HG02973 (cell line): ENCODE data around the gene APOBEC3H.

Experiments used
- ATAC-seq: cut with Tn5 transposase; IDR thresholded peaks from one replicate; pipeline ENCODE4 v1.9.1; 2021; ENCODE audit warnings: moderate library complexity; ENCODE audit not compliant: unreplicated experiment

Gene APOBEC3H

DNA sequence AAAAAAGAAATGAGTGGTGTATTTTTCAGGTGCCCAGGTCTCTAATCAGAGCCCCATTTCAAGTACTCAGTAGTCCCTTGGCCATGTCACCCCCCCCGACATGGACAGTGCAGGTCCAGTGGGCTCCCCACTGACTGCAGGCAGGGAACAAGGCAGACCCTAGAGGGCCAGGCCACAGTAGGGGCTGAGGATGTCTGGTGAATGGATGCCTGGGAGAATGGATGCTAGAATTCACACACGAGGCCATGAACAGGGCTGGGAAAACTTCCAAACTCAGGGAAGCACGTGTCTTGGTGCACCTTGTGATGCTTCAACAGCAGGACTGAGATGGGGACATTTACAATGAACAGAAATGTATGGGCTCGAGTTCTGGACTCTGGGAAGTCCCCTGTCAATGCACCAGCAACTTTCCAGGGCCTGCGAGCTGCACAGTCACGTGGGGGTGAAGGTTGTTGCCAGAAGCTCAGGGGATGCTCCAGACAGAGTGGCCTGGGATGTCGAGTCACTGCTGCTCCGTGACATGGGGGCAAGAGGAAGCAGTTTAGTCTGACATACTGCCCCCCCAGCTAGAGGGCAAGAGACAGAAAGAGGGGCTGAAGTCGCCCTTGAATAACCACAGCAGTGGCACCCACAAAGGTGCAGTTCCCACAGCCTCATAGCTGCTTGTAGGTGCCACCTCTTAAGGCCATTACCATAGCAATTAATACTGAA, 16.8 kb upstream of the APOBEC3H start:
- no peak for ATAC-seq

DNA sequence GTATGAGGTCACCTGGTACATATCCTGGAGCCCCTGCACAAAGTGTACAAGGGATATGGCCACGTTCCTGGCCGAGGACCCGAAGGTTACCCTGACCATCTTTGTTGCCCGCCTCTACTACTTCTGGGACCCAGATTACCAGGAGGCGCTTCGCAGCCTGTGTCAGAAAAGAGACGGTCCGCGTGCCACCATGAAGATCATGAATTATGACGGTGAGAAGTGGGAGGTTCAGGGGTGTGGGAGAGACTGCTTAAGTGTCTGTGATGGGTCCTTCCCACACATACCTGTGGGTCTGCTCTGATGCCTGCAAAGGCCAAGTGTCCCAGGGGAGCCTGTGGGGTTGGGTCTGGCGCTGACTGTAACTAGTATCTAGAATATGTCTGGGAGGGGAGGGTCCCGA, 16.0 kb upstream of the APOBEC3H start:
- no peak for ATAC-seq

DNA sequence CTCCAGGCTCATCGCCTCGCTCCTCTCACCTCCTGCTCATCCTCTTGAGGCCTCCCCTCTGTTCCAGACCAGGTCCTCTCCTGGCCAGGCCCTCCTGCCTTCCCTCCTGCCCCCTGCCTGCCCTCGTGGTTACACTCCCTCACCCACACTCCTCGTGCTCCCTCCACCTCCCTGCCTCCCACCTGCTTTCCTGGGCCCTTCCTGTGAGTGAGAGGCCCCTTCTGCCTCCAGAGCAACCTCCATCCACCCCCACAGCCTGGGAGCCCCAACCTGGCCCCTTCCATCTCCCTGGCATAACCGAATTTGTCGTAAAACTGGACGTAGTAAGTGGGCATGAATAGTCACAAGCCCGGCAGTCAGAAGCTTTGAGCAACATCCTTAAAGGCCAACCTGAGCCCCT, 15.4 kb upstream of the APOBEC3H start:
- ATAC-seq = no peak

DNA sequence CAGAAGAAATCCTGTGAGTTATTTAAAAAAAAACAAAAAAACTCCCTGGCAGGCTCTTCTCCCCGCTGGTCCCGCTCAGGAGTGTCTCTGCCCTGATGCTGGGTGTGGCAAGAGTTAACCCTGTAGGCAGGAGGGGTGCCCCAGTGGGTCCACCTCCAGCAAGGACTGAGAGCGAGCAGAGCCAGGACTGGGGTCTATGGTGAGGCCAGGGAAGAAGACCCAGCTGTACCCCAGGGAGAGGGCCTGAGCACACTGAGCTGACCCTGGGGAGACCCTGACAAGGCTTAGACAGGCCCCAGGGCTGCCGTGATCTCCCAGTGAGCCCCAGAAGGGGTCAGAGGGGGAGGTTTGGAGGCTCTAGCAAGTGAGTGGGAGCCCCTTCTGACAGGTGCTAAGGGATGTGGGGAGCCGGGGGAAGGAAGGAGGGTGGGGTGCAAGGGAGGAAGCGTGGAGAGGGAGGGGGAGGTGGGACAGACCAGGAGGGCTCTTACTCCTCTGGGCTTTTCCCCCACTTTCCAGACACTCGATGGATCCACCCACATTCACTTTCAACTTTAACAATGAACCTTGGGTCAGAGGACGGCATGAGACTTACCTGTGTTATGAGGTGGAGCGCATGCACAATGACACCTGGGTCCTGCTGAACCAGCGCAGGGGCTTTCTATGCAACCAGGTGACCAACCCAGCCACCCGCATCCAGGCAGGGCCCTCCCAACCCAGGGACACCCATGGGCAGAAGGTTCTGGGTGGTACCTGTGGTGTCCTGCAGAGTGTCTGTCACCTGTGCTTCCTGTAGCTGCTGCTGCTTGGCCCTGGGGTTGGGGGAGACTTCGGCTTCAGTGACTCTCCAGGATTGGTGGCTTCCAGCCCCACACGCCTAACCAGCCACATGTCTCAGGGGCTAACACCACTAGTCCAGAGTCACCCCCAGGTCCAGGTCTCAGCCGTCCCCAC, 13.6 kb upstream of the APOBEC3H start:
- ATAC-seq = no peak

DNA sequence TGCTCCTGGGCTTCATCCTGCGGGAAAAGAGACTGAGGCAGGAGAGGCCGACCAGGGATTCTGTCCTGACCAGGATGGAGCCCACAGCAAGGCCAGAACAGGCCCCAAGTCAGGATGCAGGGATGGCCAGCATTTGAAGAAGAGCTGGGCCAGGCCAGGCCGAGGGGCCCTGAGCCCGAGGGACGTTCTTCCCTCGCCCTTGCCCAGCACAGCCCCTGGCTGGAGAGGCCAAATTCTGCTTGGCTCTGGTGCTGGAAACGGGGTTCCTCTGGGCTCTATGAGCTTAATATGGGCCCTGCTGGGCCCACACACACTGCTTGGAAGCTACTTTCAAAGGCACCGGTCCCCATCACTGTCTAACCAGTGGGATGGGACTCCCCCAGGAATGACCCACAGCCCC, 12.4 kb upstream of the APOBEC3H start:
- no peak for ATAC-seq

DNA sequence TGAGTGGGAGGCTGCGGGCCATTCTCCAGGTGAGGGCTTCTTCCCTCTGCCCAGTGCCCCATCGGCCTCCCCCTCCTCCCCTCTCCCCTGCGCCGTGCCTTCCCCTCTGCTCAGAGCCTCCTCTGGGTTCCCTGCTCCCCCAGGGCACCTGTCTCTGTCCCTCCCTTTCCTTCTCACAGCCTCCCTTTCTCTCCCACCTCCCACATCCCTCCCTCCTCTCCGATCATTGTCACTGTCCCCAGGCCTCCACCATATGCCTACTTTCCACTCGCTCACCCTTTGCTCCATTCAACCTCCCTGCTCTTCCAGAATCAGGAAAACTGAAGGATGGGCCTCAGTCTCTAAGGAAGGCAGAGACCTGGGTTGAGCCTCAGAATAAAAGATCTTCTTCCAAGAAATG, 9.9 kb upstream of the APOBEC3H start:
- ATAC-seq = no peak

DNA sequence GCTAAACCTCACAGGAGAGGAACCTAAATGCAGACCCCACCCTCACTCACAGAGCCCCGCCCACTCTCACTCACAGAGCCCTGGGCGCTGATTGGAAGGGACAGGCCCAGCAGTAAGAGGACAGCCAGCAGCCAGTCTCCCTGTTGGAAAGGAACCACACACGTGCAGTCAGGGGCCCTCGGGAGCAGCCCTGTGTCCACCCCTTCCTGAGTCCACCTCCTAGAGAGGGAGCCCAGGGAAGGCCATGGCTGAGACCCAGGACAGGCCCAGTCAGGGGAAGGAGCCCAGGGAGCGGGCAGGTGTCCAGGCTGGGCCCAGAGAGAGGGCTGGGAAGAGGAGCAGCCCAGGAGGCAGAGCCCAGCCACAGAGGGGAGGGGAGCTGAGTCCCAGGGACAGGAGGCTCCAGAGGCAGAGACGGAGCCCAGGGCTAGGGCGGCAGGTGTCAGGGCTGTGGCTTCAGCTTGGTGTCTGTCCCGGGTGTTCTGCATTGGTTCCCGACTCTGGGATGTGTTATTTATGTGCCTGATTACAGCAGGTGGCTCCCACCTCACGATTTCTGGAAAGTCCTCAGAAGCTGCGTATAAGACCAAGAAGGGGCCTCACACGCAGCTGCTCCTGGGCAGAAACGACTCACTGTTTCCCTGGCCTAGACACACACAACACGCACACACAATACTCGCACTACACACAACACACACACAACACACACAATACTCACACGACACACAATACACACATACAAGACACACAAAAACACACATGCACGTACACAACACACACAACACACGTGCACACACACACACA, 9.0 kb upstream of the APOBEC3H start:
- ATAC-seq = no peak

DNA sequence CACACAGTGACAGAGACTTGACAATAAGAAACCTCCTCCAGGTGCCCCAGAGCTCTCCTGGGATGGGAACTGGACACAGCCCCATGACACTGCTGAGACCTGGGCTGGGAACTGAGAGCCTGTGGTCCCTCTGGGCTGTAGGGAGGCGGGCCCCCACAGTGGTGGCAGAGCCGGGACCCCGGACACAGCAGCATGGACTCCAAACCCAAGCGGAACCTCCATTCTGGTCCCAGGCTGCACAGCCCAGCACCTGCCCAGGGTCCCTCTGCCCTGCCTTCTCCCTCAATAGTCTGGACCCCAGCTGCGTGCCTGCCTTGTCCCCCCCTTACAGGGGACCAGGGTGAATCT, 8.4 kb upstream of the APOBEC3H start:
- no peak for ATAC-seq

DNA sequence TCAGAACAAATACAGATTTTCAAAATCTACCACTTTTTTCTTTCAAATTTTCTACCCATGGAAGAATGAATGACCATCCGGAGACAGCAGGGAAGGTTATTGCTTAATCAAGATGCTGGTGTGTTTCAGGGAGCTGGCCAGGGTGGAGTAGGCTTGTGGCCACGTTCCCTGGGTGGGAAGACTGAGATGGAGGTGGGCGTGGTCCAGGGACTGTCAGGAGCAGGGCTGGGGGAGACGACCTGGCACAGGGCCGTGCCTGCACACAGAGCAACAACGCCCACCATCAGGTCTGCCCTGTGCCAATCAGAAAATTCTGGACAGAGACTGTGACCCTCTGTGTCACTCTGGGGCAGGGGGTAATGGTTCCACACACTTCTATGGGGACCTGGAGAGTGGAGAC, 7.1 kb upstream of the APOBEC3H start:
- no peak for ATAC-seq

DNA sequence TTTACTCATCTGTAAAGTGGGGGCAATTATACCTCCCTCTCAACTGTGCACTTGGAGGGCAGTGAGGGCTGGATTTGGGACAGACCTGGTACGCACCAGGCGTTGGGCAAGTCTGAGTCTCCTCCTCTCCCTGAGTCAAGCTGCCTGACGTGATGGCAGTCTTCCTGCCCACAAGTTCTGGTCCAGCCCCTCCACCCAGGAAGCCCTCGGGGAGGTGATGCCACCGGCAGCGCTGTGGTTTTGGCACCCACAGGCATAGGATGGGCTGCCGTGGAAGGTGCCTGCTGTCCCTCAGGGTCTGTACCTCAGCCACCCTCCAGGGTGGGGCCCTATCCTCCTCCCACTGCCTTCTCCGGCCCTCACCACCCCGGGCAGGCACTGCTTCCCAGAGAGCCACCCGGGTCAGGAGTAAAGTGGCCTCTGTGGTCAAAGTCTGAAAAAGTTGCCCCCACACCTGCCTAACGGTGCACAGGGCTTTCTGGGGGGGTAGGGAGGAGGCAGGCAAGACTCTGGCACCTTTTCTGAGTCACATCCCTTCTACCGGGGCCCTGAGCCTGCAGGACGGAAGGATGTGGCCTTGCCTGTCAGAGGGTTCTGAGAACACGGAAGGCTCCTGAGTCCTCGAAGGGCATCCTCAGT, 6.5 kb upstream of the APOBEC3H start:
- ATAC-seq = no peak

DNA sequence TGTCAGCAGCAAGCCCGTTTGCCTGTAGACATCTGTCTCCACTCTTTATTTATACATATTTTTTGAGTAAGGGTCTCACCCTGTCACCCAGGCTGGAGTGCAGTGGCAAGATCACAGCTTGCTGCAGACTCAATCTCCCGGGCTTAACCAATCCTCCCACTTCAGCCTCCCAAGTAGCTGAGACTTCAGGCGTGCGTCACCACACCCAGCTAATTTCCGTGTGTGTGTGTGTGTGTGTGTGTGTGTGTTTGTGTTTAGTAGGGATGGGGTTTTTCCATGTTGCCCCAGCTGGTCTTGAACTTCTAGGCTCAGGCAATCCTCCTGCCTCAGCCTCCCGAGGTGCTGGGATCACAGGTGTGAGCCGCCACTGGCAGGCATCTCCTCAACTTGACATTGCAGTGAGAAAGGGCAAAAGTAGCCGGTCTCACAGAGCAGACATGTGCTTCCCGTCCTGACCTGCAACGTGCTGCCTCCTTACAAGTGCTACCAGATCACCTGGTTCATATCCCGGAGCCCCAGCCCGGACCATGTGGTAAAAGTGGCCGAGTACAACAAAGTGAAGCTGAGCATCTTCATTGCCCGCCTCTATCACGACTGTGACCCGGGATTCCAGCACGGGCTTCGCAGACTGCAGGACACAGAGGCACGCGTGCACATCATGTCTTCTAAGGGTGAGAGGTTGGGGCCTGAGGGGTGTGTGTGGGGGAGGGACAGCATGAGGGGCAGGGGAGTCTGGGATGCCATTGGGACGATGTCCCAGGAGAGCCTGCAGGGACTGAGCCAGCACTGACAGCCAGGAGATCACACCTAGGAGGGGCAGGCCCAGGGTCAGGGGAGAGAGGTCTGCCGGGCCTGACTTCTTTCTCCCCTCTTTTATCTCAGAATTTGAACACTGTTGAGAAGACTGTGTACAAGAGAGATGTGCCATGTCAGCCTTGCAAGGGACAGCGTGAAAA, 5.6 kb upstream of the APOBEC3H start:
- no peak for ATAC-seq

DNA sequence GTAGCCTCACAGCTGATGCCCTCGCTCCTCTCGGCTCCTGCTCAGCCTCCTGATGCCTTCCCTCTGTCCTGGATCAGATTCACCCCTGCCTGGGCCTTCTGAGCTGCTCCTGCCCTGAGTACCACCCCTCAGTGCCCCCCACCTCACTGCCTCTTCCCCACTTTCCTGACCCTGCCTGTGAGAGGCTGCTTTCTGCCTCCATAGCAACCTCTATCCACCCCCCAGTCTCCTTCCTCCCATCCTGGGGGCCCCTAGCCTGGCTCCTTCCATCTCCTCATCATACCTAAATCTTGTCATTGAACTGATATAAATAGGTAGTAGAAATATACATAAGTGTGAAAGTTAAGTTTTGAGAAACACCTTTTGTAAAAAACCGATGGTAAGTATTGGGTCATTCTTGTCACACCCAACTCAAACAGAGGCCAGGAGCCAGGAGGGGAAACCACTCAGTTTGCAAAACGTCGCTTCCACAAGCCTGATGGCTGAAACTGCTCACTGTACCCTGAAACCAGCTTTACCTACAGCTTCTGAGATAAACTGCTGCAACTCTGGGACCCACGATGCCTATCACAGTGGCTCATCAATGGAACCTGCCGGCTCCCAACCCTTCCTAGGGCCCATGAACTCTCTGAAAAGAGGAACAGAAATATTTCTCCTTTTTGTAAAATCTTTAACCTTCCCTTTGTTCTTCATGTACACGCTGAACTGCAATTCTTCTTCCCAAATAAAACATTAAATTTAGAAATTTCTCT, 4.8 kb upstream of the APOBEC3H start:
- no peak for ATAC-seq

DNA sequence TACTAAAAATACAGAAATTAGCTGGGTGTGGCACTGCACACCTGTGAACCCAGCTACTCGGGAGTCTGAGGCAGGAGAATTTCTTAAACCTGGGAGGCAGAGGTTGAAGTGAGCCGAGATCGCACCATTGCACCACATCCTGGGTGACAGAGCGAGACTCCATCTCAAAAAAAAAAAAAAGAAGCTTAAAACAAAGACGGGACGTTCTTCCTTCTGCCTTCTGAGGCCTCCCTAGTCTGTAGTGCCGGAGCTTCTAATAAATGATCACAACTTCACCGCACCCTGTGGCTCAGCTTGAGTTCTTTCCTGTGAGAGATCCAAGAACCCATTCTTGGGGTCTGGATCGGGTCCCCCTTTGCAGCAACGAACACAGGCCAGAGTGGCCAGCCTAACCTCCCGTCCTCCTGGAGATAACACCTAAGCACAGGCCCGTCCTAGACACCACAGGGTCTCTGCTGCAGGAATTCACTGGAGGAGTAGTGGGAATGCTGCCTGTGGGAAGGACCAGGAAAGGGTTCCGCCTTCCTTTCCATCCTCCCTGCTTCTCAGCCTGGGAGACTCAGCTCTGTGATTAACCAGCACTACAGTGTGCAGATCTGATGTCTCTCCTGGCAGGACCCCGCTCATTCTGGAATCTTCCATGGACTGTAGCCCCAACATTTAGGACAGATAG, 2.2 kb upstream of the APOBEC3H start:
- no peak for ATAC-seq

DNA sequence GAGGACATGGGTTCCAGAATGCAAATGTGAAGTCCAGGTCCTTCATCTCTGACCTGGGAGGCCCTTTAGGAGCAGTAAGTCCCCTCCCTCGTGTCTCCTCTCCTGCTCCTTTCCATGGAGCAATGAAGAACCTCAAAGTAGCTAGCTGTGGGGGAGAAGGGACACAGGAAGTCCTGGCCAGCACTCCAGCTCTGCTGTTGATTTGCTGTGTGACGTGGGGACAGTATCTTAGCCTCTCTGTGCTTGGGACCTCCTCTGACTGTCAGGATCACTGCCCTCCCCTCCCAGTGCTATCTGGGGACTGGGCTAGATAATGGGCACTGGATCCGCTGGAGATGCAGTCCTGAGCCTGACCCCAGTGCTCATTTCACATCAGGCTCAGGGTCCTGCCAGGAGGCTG, 1.1 kb upstream of the APOBEC3H start:
- no peak for ATAC-seq

DNA sequence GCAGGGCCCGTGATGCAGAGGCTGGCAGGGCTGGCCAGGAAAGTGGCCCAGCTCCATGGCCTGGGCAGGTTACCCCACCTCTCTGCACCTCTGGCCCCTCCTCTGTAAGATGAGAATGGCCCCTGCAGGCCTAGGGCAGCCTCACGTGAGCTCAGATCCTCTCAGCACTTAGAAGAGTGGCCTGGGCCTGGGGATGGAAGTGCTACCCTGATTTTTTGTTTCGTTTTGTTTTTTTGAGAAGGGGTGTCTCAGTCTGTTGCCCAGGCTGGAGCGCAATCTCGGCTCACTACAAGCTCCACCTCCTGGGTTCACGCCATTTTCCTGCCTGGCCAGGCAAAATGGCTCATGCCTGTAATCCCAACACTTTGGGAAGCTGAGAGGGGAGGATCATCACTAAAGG, 982 bp downstream of the APOBEC3H start:
- ATAC-seq = no peak

DNA sequence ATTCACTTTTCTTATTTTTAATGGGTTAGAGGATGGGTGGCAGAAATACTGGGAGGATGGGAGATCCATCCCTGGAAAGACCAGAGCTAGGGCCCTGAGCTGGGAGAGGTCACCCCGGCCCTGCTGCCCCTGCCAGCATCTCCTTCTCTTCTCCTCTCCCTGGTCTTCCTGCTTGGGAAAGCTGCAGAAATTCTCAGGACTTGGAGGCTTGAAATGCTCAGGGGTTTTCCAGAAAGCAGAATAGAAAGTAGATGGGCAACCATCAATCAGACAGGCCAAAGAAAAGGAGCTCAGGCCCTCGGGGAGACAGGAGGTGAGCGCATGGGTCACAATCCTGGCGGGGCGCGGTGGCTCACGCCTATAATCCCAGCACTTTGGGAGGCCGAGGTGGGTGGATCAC, 1.5 kb downstream of the APOBEC3H start:
- no peak for ATAC-seq

DNA sequence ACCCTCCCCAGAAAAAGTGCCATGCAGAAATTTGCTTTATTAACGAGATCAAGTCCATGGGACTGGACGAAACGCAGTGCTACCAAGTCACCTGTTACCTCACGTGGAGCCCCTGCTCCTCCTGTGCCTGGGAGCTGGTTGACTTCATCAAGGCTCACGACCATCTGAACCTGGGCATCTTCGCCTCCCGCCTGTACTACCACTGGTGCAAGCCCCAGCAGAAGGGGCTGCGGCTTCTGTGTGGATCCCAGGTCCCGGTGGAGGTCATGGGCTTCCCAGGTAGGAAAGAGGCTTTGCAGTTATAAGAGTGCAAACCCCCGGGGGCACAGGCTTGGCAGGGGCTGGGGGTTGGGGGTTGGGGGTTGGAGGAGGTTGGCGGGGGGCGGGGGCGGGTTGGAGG, 4.2 kb downstream of the APOBEC3H start:
- ATAC-seq = no peak

DNA sequence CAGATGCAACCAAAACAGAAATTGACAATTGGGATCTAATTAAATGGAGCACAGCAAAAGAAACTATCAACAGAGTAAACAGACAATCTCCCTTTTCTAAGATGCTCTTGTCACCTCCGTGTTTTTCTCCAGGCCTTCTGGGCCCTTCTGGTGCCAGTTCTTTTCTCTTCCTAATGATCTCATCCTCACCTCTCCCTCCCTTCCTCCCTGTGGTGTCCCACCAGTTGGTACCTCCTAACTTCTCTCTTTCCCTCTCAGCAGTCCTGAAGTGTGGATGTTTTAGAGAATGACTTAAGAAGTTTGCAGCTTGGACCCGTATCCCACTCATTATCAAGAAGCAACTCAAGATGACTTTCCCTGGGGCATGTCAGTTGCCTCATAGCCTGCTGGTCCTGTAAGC, 6.4 kb downstream of the APOBEC3H start:
- ATAC-seq = no peak

DNA sequence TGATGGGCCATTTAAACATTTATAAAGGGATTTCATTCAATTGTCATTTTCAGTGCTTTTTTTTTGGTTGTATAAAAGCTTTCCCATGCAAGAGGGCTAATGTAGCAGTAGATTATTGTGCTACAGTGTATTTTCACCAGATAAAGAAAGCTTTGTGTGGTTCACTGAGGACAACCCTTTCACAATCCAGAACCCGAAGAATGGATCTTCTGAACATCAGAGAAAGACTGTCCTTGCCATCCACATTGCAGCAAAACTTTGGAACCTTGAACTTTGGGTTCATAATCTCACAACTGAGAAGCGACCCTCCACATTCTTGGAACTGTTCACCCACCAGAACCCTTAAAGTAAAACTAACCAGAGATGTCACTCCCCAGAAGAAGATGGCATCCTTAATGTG, 9.3 kb downstream of the APOBEC3H start:
- no peak for ATAC-seq
